GM18507 (cell line): Measurements from ENCODE around the gene SNX9.
"Not testable (repeated sequence)": the region's sequence is repeated elsewhere in the genome, so short reads cannot be mapped to it uniquely, and the experiment has no call there.

Experiments
- DNase-seq: peaks from one replicate; pipeline ENCODE4 v3.0.0; 2011; ENCODE audit warnings: low read depth; ENCODE audit not compliant: insufficient read length; ENCODE audit errors: extremely low spot score
- FAIRE-seq: peaks from 2 replicates; lab custom pipeline; 2011; peaks lifted over from hg19 to GRCh38; lab: Jason Lieb, UNC

The SNX9 gene

DNA sequence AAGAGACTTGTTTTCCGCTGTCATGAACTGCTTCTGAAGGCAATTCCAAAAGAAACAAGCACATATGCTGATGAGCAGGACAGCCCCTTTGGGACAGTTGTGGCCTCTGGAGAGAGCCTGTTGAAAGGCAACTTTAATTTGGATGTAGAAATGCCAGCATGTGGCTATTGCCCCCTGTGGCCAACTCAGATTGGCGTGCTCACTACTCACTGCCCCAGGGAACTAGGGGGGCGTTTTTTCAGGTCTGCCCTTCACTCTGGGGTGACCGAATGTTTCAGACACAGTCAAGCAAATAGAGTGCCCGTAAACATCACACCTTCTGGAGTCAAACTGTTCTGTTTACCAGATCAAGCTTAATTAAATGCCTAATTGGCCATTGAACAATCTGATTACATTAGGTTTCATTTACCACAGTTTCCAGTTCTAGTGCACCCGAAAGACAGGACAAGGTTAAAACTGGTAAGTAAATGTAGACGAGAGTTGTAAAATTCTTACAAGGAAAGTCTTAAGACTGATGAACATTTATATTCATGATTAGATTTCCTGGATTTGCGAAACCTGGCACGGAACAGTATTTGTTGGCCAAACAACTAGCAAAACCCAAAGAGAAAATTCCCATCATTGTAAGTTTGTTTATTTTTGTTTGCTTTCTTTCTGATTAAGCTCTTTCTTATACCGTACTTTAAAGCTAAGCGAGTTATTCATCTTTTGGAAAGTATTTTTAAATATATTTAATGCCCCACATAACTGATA is 82.7 kb downstream of the SNX9 start:
- FAIRE-seq (no peak), DNase-seq (no peak)

DNA sequence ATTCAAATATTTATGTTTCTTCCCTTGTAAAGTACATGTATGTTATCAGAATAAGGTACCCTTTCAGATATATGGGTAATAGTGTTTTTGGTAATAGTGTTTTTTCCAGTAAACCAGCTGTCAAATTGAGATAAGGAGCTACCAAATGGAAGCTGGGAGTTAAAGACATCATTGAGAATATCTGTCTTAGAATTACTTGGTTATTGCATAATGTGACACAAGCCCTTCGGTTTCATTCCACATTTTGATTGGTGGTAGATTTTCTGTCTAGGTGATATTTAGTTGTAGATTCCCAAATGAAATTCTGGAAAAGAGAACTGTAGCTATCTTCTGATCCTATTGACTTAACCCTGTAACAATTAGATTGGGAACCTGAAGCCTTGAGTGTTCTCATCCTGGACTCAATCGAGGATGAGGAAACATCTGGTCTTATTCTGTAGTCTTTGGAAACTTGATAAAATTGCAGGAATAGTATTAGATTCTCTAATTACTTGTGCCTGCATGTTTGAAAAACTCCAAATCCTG is 83.6 kb downstream of the SNX9 start:
- DNase-seq (no peak), FAIRE-seq (no peak)

- DNase-seq = no peak
- FAIRE-seq = no peak
Measured at GRCh38 chr6:157907651-157908050, 84.6 kb downstream of the SNX9 start.

- FAIRE-seq (peak; percentile 80), DNase-seq (no peak)
Measured at GRCh38 chr6:157908369-157909281, 85.6 kb downstream of the SNX9 start.

DNA sequence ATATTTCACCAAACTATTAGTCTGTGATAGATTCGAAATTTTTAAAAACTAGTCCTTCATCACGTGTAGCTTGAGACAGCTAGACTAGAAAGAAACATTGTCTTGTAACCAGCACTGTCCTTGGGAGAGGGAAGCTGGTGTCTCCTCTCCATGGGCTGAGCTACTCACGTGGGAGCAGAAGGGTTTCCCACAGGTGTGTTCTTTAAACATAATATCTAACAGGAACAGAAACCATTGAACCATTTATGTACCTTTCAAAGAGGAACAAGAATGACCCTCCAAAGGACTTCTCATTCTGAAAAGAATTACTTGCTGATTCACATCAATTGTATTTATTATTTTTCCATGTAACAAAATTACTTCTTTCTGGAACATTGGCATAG is 86.2 kb downstream of the SNX9 start:
- FAIRE-seq = no peak

GRCh38 chr6:157911278-157911677 is 88.2 kb downstream of the SNX9 start:
- FAIRE-seq = no peak
- DNase-seq = no peak

More for the DNA sequence above, 86.2 kb downstream of the SNX9 start:
- DNase-seq = no peak

GRCh38 chr6:157911786-157912185 is 88.7 kb downstream of the SNX9 start:
- DNase-seq (no peak), FAIRE-seq (no peak)

- DNase-seq = no peak
- FAIRE-seq = no peak
Measured at GRCh38 chr6:157912326-157912725, 89.3 kb downstream of the SNX9 start.

- FAIRE-seq (no peak), DNase-seq (no peak)
Measured at GRCh38 chr6:157921685-157922367, 98.8 kb downstream of the SNX9 start.

GRCh38 chr6:157925771-157926170 is 102.7 kb downstream of the SNX9 start:
- FAIRE-seq = no peak

GRCh38 chr6:157927011-157927410 is 104.0 kb downstream of the SNX9 start:
- DNase-seq = no peak
- no peak for FAIRE-seq

More at GRCh38 chr6:157925771-157926170, 102.7 kb downstream of the SNX9 start:
- no peak for DNase-seq

GRCh38 chr6:157928428-157928827 is 105.4 kb downstream of the SNX9 start:
- no peak for DNase-seq
- no peak for FAIRE-seq

DNA sequence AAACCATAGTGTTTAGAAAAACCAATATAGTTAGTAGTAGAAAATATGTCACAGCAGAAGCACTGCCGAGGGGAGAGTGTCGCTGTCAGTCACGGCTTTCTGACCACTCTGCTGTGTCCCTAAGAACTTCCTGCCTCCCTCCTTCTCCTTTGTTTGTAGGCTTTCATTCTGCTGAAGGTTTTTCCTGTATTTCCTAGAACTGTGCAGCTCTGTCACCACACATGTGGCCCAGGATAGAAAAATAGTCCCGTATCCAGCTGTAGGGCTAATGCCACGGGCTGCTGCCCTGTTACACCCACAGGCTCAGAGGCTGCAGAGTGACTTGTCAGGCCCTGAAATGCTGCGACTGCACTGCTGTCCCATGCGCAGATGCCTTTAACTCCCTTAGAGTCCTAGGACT is 106.0 kb downstream of the SNX9 start:
- FAIRE-seq (no peak), DNase-seq (no peak)

- no peak for FAIRE-seq
Measured at GRCh38 chr6:157929765-157930319, 106.8 kb downstream of the SNX9 start.

GRCh38 chr6:157935786-157936185 is 112.7 kb downstream of the SNX9 start:
- DNase-seq (no peak), FAIRE-seq (no peak)

More at GRCh38 chr6:157929765-157930319, 106.8 kb downstream of the SNX9 start:
- DNase-seq = no peak

DNA sequence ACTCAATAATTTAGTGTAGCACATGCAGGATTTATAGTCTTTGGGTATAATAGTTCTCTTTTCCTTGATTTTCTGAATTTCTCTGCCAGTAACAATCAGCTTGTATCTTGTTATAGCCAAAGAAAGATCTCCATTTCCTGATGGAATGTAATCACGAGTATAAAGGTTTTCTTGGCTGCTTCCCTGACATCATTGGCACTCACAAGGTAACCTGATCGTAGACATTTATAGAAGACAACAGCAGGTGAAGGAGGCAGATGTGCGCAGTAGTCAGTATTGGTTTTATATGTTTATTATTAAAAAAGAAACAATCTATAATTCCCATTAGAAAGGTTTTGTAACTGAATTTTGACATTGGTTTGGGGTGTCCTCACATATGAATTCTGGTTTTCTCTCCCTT is 114.3 kb downstream of the SNX9 start:
- DNase-seq (no peak), FAIRE-seq (no peak)

GRCh38 chr6:157937916-157938315 is 114.9 kb downstream of the SNX9 start:
- no peak for FAIRE-seq

DNA sequence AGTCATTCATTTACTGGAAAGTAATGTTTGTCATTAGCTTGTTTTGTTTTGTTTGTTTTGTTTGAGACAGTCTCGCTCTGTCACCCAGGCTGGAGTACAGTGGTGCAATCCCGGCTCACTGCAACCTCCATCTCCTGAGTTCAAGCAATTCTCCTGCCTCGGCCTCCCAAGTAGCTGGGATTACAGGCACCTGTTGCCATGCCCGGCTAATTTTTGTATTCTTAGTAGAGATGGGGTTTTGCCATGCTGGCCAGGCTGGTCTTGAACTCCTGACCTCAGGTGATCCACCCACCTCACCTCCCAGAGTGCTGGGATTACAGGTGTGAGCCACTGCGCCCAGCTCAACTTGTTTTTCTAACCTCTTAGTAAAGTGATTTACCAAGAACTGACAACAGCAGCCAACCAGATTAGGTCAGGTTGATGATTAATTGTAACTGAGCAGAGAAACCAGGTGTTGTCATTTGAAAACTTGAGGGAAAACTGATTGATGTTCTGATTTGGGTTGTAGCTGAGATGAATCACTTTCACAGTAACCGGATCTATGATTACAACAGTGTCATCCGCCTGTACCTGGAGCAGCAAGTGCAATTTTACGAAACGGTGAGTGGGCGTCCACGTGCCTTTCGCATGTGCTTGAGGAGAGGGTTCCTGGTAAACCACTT is 117.5 kb downstream of the SNX9 start:
- FAIRE-seq, DNase-seq: not testable (repeated sequence)

More at GRCh38 chr6:157937916-157938315, 114.9 kb downstream of the SNX9 start:
- no peak for DNase-seq
